Measurements from ENCODE around the gene SUFU. TPM values are rescaled to one million over a fixed set of nuclear protein-coding genes. Genes with fewer than 3 reads are reported as not detected.

The SUFU gene
- total RNA-seq, 1 experiment from 2014 or later: 13.1 TPM

DNA sequence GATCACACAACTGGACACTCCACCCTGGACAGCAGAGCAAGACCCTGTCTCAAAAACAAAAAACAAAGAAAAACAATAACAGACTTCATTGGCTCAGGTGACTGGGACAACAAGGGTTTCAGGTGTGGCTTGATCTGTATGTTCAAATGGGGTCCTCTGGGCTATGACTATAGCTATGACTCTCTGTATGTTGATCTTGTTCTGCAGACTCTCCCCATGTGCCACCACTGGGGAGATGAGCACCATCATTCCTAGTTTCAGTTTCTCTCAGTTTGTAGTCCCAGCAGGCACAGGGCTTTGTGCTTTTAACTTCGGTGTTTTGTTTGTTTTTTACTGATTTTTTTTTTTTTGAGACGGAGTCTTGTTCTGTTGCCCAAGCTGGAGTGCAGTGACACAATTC lies 53.8 kb downstream of the SUFU start:
- no peak overlapping the region for H3K4me3 Mint-ChIP-seq
- peak overlapping the region; percentile 41; the same call in 1 of the 2 replicates for H3K27ac Mint-ChIP-seq
- TF ChIP-seq RELA (CRISPR knock-in tag; IDR thresholded peaks at IDR 0.05; ENCODE audit: borderline replicate concordance) (no peak), USF1 (CRISPR knock-in tag; IDR thresholded peaks at IDR 0.05) (no peak), IRF2 (CRISPR knock-in tag; IDR thresholded peaks at IDR 0.05; ENCODE audit: borderline replicate concordance, low read depth) (no peak), HMGA2 (CRISPR knock-in tag; IDR thresholded peaks at IDR 0.05) (no peak)
- TF ChIP-seq, protein P1, sequence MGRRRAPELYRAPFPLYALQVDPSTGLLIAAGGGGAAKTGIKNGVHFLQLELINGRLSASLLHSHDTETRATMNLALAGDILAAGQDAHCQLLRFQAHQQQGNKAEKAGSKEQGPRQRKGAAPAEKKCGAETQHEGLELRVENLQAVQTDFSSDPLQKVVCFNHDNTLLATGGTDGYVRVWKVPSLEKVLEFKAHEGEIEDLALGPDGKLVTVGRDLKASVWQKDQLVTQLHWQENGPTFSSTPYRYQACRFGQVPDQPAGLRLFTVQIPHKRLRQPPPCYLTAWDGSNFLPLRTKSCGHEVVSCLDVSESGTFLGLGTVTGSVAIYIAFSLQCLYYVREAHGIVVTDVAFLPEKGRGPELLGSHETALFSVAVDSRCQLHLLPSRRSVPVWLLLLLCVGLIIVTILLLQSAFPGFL (CRISPR knock-in tag; IDR thresholded peaks at IDR 0.05; ENCODE audit: borderline replicate concordance): no peak
- DNase-seq (ENCODE audit: low spot score): no peak
- ChIA-PET CTCF (no interaction called here), POLR2A (no interaction called here)
- H3K36me3 Mint-ChIP-seq: no peaks in the 10 kb centered on the region
- no peaks in the 10 kb centered on the region for H3K9me3 Mint-ChIP-seq
- ATAC-seq: no peak
- peaks cover 20% of the 10 kb centered on the region for H3K27me3 Mint-ChIP-seq (ENCODE audit: low read depth)
- no peaks in the 10 kb centered on the region for H3K4me1 Mint-ChIP-seq

- Mint-ChIP-seq H3K9me3 (no peaks in the 10 kb centered on the region), H3K27me3 (ENCODE audit: low read depth) (peaks cover 42% of the 10 kb centered on the region), H3K4me3 (no peak overlapping the region), H3K36me3 (no peaks in the 10 kb centered on the region), H3K4me1 (no peaks in the 10 kb centered on the region), H3K27ac (no peak overlapping the region)
- ATAC-seq (no peak), DNase-seq (ENCODE audit: low spot score) (no peak)
- CTCF ChIA-PET: no interaction called here
- POLR2A ChIA-PET: no interaction called here
- TF ChIP-seq TCF7 (CRISPR knock-in tag; IDR thresholded peaks at IDR 0.05; ENCODE audit: low read depth) (no peak), NR1H2 (CRISPR knock-in tag; IDR thresholded peaks at IDR 0.05) (no peak), STAT6 (CRISPR knock-in tag; conservative IDR thresholded peaks at IDR 0.05; ENCODE audit: low read depth) (no peak), NFE2L1 (CRISPR knock-in tag; IDR thresholded peaks at IDR 0.05) (no peak), MYBL2 (CRISPR knock-in tag; IDR thresholded peaks at IDR 0.05) (no peak), ZNF281 (CRISPR knock-in tag; IDR thresholded peaks at IDR 0.05) (no peak), EMX1 (CRISPR knock-in tag; IDR thresholded peaks at IDR 0.05) (no peak), OVOL2 (CRISPR knock-in tag; IDR thresholded peaks at IDR 0.05; ENCODE audit: borderline replicate concordance) (no peak), SMAD4 (CRISPR knock-in tag; IDR thresholded peaks at IDR 0.05) (no peak)
- TF ChIP-seq, protein P2, sequence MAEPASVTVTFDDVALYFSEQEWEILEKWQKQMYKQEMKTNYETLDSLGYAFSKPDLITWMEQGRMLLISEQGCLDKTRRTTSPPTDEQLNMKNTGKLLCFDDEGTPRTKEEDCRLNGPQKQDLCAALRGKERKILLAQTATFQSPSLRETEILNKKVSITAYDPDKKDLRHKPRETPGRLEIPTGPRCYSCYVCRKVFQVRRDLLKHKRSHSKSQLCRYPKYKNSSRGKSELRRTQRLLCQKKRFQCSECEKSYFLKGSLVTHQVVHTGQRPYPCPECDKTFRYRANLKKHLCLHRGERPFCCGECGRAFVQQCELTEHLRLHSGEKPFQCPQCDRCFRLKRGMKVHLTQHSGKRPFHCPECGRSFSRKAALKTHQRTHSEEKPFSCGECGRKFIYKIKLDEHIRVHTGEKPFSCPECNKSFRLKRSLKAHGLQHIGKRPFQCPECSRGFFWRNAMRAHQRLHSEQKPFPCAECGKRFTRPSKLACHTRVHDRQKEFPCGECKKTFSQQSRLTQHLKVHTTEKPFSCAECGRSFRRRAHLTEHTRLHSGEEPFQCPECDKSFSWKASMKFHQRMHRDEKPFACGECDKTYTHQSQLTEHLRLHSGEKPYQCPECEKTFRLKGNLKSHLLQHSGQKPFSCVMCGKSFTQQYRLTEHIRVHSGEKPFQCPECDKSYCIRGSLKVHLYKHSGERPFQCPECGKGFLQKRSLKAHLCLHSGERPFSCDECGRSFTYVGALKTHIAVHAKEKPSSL (CRISPR knock-in tag; conservative IDR thresholded peaks at IDR 0.05): no peak
- TF ChIP-seq, protein P3, sequence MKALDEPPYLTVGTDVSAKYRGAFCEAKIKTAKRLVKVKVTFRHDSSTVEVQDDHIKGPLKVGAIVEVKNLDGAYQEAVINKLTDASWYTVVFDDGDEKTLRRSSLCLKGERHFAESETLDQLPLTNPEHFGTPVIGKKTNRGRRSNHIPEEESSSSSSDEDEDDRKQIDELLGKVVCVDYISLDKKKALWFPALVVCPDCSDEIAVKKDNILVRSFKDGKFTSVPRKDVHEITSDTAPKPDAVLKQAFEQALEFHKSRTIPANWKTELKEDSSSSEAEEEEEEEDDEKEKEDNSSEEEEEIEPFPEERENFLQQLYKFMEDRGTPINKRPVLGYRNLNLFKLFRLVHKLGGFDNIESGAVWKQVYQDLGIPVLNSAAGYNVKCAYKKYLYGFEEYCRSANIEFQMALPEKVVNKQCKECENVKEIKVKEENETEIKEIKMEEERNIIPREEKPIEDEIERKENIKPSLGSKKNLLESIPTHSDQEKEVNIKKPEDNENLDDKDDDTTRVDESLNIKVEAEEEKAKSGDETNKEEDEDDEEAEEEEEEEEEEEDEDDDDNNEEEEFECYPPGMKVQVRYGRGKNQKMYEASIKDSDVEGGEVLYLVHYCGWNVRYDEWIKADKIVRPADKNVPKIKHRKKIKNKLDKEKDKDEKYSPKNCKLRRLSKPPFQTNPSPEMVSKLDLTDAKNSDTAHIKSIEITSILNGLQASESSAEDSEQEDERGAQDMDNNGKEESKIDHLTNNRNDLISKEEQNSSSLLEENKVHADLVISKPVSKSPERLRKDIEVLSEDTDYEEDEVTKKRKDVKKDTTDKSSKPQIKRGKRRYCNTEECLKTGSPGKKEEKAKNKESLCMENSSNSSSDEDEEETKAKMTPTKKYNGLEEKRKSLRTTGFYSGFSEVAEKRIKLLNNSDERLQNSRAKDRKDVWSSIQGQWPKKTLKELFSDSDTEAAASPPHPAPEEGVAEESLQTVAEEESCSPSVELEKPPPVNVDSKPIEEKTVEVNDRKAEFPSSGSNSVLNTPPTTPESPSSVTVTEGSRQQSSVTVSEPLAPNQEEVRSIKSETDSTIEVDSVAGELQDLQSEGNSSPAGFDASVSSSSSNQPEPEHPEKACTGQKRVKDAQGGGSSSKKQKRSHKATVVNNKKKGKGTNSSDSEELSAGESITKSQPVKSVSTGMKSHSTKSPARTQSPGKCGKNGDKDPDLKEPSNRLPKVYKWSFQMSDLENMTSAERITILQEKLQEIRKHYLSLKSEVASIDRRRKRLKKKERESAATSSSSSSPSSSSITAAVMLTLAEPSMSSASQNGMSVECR (CRISPR knock-in tag; IDR thresholded peaks at IDR 0.05; ENCODE audit: borderline replicate concordance): no peak
- TF ChIP-seq, protein P4, sequence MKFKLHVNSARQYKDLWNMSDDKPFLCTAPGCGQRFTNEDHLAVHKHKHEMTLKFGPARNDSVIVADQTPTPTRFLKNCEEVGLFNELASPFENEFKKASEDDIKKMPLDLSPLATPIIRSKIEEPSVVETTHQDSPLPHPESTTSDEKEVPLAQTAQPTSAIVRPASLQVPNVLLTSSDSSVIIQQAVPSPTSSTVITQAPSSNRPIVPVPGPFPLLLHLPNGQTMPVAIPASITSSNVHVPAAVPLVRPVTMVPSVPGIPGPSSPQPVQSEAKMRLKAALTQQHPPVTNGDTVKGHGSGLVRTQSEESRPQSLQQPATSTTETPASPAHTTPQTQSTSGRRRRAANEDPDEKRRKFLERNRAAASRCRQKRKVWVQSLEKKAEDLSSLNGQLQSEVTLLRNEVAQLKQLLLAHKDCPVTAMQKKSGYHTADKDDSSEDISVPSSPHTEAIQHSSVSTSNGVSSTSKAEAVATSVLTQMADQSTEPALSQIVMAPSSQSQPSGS (CRISPR knock-in tag; IDR thresholded peaks at IDR 0.05; ENCODE audit: borderline replicate concordance, low read depth): no peak
- TF ChIP-seq, protein P5, sequence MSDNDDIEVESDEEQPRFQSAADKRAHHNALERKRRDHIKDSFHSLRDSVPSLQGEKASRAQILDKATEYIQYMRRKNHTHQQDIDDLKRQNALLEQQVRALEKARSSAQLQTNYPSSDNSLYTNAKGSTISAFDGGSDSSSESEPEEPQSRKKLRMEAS (CRISPR knock-in tag; IDR thresholded peaks at IDR 0.05): no peak
These were observed 56.0 kb downstream of the SUFU start for GRCh38 chr10:102559764-102560163.
